Fibroblast of villous mesenchyme (primary cell): ENCODE data around the gene GLB1L3. TPM values are rescaled to one million over a fixed set of nuclear protein-coding genes. Genes with fewer than 3 reads are reported as not detected.
A peak's percentile ranks its signal among the peaks of the same experiment; 100 is the strongest.
"Not testable (repeated sequence)": the region's sequence is repeated elsewhere in the genome, so short reads cannot be mapped to it uniquely, and the experiment has no call there.

Experiments
- DNase-seq: peaks from one replicate; pipeline ENCODE4 v3.0.0-alpha.2; 2010; ENCODE audit warnings: low read depth
- H3K4me3 ChIP-seq: 2 replicates; pipeline ENCODE4 v1.5.1; 2011; ENCODE audit warnings: low read depth, mild to moderate bottlenecking, low read length
- total RNA-seq: library from RNA; depleted of rRNA; stranded (reverse); fragments of >200 nt; gene quantifications from 2 replicates; pipeline ENCODE4 v1.2.3, GENCODE V29; 2012
- TF ChIP-seq, protein P1 (sequence below): IDR thresholded peaks from 2 replicates; pipeline ENCODE4 v1.5.1; 2012; ENCODE audit warnings: low read depth, mild to moderate bottlenecking, low read length; ENCODE audit not compliant: insufficient read depth

Gene GLB1L3
- total RNA-seq, 1 donor, result not detected

DNA sequence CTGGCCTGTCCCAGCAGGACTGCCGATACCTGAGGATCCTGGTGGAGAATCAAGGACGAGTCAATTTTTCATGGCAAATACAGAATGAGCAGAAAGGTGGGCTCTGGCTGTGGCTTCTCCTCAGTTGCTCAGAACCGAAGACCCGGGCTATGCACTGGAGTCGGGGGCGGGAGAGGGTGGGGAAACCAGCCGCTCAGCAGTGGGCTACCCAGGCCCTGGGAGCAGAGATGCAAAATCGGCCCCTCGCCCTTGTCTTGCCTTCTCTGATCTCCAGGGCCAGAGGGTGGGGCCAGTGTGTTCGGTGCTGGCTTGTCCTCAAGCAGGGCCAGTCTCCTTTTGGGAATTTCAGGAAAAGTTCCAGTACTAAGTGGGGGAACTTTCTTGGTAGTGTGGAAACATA is 37.2 kb downstream of the GLB1L3 start:
- TF ChIP-seq, protein P1, sequence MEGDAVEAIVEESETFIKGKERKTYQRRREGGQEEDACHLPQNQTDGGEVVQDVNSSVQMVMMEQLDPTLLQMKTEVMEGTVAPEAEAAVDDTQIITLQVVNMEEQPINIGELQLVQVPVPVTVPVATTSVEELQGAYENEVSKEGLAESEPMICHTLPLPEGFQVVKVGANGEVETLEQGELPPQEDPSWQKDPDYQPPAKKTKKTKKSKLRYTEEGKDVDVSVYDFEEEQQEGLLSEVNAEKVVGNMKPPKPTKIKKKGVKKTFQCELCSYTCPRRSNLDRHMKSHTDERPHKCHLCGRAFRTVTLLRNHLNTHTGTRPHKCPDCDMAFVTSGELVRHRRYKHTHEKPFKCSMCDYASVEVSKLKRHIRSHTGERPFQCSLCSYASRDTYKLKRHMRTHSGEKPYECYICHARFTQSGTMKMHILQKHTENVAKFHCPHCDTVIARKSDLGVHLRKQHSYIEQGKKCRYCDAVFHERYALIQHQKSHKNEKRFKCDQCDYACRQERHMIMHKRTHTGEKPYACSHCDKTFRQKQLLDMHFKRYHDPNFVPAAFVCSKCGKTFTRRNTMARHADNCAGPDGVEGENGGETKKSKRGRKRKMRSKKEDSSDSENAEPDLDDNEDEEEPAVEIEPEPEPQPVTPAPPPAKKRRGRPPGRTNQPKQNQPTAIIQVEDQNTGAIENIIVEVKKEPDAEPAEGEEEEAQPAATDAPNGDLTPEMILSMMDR, result no peak
- no peak overlapping the region for H3K4me3 ChIP-seq
- DNase-seq, result no peak

- TF ChIP-seq, protein P1, result no peak
These were observed 37.8 kb downstream of the GLB1L3 start for GRCh38 chr11:134313821-134314607.

GRCh38 chr11:134317103-134317502 is 40.9 kb downstream of the GLB1L3 start:
- no peak overlapping the region for H3K4me3 ChIP-seq
- TF ChIP-seq, protein P1, result no peak
- DNase-seq, result no peak

More at GRCh38 chr11:134313821-134314607, 37.8 kb downstream of the GLB1L3 start:
- H3K4me3 ChIP-seq, result no peak overlapping the region
- DNase-seq, result no peak

DNA sequence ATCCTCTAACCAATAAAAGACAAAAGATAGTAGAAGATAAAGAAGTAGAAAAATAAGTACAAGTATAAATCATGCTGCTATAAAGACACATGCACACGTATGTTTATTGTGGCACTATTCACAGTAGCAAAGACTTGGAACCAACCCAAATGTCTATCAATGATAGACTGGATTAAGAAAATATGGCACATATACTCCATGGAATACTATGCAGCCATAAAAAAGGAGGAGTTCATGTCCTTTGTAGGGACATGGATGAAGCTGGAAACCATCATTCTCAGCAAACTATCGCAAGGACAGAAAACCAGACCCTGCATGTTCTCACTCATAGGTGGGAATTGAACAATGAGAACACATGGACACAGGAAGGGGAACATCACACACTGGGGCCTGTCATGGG is 45.2 kb downstream of the GLB1L3 start:
- not testable (repeated sequence) for DNase-seq, H3K4me3 ChIP-seq

DNA sequence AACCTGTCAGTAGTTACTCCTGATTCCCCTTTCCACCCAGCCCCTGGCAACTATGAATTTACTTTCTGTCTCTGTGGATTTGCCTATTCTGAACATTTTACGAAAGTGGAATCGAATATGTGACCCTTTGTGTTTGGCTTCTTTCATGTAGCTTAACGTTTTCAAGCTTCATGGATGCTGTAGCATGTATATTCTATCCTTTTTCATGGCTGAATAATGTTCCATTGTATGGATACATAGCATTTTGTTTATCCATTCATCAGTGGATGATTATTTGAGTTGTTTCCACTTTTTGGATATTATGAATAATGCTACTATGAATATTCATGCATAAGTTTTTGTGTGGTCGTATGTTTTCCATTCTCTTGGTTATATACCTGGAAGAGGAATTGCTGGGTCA is 46.4 kb downstream of the GLB1L3 start:
- no peak overlapping the region for H3K4me3 ChIP-seq
- TF ChIP-seq, protein P1, result no peak
- DNase-seq, result no peak

DNA sequence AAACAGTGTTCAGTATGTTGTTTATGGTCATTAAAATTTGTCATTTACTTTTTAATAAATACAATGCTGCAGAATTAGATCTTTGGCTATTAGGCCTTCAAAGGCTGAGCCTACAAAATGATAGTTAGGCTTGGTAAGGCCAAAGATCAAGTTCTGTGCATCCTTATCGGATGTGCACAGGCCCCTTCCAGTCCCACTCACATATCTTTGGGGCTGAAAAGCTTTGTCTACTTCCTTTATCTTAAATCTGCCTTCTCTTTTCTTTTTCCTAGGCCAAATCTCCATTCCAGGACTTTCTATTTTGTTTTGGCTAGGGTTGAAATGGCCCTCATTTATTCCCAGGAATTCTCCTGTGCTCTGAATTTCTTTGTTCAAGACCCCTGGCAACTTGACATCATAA is 52.3 kb downstream of the GLB1L3 start:
- DNase-seq, result no peak
- TF ChIP-seq, protein P1, result no peak
- H3K4me3 ChIP-seq, result no peak overlapping the region

DNA sequence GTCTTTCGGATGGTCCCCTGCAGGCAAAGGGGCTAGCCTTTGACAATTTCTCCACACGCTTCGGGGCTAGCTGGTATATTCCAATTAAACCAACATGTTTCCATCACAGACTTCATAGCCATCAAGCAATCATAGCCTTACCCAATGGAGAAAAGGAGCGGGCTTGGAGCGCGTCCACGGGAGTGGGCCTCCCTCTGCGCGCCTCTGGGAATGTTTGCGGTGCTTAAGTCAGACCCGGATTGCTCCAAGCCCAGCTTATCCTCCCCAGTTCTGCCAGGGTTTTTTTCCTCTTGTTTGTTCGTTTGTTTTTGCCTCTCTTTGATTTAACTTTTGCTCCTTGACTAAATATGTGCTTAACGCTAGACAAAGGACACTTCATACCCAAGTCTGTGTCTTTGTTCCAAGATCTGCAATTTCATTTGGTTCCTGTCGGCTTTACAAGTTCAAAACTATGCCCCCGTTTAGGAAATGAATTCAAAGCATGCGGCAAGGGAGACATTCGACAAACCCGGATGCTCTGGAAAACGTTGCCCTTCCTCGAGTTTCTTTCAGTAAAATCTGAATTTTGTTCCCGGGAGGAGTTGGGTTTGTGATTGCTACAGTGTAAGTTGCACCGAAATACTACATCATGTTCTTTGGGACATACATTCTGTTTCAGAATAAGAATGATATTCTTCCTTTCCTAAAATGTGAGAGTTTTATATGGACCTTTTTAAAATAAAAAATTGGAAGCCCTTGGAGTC is 54.6 kb downstream of the GLB1L3 start:
- TF ChIP-seq, protein P1, result no peak
- DNase-seq, result no peak
- peak overlapping the region; percentile 47 for H3K4me3 ChIP-seq
